ENCODE data around the gene DUSP7.
A peak's percentile ranks its signal among the peaks of the same experiment; 100 is the strongest.

DUSP7 gene

DNA sequence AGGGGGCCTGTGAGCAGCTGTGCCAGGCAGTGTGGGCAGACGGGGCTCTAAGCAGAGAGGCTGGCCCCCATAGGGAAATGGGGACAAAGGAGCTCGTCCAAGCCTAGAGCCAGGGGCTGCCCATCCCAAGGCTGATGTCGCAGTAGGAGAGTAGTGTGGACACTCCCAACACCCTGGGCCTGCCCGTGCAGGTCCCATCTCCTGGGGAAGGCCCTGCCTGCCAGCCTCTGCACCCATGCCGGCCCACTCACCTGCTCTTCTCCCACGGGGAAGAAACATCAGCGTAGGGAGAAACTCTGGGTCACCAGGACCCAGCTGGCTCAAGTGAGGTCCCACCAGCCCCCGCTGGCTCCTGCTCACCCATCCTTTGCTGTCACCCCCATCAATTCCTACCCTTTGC is 10.7 kb upstream of the DUSP7 start:
- DNase-seq, result no peak

DNA sequence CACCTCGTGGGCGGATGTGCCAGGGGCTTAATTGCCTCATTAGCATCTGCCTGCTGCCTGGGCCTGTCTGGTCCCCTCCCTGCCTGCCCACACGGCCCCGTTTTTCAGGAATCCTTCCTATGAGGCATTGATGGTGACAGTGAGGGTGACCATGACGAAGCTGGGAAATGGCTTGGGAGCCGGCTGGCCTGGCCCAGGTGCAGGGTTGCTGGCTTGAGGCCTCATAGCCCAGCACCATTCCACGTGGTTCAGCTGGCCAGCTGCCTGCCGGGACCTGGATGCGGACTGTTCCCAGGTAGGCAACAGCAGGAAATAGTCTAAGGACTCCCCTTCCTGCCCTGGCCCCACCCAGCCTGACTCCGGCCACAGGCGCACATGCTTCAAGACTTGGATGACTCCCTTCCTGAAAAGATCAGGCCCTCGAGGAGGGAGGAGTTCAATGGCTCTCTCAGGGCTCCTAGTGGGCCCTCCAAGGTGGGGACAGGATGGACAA is 8.9 kb upstream of the DUSP7 start:
- DNase-seq, result no peak

DNA sequence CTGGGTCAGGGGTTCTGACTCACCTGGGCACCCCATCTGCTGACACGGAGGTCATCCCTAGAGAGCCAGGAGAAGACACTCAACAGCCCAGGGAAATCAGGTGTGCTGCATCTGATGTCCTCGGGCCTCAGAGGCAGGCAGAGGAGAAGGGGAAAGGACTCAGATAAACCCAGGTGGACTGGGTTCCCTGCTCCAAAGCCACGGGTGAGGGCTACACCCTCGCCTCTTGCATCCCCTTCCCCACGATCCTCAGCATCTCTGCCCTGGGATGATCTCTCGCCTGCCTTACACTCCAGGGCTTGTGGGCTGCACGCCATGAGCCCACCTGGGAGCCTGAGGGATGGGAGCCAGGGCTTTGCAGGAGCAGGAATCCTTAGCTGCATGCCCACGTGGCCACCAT is 8.2 kb upstream of the DUSP7 start:
- DNase-seq, result no peak

DNA sequence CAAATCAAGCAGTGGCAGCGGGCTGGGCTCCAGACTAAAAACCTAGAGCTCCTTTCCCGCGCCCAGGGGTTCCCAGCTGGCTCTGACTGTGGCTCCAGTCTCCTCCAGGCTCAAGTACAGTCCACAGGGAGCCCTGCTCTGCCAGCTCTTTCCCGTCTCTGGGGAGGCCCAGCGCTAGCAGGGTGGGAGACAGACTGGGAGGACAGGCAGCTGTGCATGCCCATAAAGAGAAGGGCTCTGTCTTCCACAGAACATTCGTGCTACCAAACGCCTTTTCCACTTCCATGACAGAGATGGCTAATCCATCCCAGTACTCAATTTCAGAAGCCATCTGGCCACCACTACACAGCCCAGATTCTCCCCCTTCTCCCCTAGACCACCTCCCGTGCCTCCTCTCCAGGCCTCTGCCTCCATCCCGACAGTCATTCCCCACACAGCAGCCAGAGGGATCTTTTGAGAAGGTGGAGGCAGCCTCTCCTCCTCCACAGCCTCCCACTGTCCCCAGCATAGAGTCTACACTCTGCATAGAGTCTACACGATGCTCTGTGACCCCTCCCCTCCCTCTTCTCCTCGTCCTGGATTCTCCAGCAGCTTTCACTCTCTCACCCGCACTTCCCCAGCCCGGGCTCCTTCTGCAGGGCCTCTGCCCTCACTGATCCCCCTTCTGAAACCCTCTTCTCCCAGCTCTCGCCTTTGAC is 6.8 kb upstream of the DUSP7 start:
- DNase-seq, result no peak

DNA sequence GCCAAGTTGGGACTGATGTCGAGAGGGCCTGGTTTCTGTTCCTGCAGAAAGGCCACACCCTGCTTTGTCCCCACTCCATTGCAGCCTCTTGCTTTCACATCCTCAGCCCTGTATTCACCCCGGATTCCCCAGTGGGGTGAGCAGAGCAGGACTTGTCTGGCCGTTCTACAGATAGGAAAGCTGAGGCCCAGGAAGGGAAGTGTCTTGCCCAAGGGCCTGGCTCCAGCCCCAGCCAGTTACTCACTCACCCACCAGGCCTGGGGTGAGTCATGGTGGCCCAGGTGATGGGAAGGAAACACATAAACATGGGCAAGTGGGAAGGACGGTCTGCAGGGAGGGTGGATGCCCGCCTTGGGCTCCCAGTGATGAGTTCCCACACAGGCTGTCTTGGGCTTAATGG is 6.1 kb upstream of the DUSP7 start:
- no peak for DNase-seq

DNA sequence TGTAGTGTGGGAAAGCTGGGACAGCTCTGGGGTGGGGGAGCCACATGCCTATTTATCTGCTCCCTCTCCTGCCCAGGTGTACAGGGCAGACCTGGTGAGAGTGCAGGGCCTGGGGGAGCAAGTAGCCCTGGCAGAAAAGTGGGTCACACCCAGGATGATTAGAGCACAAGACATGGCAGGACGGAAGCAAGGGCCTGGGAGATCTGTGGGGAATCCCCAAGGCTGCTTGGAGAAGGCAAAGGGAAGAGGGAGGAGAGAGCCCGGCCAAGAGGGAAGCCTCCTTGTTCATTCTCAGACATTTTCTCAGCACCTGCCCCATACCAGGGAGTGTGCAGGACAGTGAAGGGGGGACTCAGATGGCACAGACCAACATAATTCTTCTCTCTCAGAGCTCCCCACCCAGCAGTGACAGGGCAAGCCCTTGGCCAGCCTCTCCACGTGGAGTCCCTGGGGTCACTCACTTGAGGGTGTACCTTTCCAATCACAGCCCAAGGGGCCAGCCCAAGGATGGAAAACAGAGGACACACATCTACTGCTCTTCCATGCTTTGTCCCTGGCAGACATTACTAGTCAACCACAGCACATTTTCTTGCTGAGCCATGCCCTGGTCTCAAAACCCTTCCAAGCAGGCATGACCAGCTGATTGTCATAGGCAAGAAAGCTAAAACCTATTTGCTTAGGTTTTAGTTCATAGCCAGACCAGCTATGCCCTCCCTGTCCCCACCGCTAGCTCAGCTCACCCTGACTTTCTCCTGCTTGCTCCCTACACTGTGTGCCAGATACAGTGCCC is 4.9 kb upstream of the DUSP7 start:
- DNase-seq, result no peak

DNA sequence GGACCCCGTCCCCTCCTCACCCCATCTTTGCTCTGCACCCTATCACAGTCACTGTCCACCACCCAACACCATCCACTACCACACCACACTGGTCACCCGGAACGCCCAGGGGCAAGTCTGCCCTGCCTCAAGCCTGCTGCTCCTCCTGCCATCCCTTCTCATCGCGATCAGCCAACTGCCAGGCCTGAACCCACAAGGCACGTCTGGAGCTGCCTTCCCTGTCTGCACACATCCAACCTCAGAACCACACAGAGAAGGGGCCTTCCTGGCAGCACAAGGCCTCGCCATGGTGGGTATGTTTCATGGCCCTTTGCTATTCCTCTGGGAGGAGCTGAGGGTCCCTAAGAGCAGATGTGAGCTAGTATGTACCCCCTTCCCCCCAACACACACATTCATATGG is 3.4 kb upstream of the DUSP7 start:
- DNase-seq, result no peak

DNA sequence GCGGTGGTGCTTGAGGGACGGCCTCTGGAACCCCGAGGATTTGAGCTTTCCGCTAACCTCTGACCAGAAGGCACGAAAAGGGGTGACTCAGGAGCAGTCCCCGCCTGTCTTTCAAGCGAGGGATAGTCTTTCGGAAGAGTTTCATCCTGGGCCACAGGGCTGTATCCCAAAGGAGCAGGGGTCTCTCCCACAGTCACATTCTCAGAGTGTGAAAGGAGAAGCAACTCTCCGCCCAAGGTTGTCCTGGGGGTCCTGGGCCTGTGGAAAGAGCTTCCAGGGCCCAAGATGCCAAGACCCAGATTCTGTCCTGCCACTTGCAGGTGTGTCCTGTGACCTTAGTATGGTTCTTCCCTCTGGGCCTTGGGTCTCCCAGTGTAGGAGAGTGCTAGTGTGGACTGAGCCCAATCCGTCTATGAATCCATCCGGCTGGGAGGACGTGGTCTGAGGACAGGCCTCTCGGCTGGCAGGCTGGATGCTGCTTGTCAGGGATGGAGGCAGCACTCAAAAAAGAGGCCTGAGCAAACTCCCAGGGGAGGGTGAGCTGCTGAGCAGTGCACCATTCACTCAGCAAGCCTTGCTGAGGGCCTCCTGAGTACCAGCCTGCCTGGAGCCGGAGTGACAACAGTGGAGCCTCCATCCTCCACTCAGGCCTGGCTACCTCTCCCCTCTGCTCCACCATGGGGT is 1.6 kb upstream of the DUSP7 start:
- DNase-seq, result no peak

DNA sequence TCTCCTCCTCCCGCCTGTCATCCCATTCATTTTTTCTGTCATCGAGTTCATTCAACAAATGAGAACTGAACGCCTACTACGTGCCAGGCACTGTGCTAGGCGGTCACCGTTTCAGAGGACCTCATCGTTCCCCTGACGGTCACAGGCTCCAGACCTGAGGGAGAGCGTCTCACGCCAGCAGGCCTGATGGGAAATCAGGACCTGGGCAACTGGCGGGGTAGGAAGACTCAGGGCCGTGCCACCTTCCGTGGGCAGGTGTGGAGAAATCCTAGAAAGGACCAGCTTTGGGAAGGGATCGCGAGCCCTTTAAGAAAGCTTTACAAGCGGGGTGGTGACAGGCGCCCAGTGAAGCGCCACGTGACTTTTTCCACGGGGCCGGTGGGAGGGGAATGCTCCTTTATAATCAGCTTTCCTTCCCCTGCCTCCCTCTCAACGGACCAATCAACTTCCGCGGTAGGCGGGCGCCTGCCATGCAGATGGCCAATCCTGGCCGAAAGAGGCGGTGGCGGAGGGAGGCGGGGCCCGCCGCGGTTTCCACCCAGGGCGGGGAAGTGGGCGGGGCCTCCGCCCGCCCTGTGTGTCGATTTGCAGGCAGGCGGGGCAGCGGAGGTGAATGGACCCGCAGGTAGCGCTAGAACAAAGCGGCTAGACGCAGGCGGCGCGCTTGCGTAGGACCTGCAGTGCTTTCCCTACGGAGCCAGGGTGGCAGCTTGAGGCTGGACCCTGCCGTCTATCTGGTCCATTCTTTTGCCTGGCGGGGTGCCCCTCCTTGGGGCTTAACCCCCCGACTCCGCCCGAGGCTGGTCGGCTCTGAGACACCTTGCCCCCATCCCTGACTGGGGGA is 819 bp upstream of the DUSP7 start:
- peak; percentile 95 for DNase-seq

DNA sequence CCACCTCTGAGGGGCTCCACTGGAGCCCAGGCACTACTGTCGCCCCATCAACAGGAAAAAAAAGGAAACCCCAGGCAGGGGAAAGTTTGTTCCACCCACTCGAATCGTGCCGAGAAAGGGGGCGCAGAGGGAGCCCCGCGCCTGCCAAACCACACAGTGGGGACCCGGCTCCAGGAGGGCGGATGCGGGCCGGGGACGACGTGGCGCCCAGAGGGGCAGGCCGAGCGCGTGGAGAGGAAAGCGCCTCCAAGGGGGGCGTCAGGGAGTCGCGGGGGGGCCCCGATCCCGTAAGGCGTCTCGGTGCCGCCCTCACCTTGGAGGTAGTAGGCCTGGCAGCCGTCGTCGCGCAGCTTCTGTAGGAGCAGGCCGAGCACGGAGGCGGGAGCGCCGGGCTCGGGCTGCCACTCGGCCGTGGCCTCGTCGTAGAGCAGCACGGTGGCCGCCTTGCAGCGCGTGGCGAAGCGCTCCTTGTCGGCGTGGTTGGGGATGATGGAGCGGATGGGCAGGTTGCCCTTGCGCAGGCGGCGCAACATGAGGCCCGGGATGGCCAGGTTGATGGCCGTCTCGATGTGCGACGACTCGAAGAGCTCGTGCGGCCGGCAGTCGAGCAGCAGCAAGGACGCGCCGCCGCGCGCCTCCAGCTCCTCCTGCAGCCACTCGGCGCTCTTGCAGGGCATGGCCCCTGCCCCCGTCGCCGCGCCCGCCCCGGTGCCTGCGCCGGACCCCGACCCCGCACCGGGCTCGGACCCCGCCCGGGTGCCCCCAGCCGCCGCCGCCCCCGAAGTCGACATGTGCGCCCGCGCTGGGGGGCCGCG is 627 bp downstream of the DUSP7 start:
- DNase-seq, result no peak

DNA sequence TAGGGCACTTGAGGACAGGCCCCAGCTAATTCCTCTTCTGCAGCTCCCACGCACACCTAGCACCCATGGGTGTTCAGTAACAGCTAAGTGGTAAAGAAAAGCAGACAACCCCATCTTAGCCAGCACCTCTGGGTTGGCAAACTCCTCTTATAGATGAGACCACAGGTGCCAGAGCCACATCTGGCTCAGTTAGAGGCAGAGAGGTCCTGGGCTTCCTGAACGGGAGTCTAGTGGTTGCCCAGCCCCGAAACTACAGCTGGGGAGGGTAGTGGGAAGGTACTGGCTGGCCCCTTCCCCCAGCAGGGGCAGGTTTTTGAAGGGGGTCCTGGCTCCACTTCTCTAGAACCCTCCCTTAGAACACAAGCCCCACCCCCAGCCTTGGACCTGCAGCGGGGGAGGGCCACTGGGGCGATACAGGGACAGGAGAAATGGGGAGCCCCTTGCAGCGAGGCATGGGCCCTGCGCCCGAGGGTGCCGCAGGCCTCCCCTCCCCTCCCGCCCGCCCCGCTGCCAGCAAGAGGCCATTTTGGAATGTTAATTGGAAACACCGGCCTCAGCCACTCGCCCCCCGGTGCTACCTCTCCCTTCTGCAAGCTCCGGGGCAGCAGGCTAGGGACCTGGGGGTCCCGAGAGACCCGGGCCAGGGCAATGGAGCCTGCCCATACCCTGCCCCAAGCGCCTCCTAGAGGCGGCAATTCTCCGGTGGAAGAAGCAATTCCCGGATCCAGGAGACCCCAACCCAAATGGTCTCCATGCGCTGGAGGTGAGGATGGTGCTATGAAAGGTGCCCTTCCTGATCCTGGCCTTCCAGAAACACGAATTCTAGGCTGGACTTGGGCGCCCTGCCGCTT is 1.5 kb downstream of the DUSP7 start:
- DNase-seq, result no peak

DNA sequence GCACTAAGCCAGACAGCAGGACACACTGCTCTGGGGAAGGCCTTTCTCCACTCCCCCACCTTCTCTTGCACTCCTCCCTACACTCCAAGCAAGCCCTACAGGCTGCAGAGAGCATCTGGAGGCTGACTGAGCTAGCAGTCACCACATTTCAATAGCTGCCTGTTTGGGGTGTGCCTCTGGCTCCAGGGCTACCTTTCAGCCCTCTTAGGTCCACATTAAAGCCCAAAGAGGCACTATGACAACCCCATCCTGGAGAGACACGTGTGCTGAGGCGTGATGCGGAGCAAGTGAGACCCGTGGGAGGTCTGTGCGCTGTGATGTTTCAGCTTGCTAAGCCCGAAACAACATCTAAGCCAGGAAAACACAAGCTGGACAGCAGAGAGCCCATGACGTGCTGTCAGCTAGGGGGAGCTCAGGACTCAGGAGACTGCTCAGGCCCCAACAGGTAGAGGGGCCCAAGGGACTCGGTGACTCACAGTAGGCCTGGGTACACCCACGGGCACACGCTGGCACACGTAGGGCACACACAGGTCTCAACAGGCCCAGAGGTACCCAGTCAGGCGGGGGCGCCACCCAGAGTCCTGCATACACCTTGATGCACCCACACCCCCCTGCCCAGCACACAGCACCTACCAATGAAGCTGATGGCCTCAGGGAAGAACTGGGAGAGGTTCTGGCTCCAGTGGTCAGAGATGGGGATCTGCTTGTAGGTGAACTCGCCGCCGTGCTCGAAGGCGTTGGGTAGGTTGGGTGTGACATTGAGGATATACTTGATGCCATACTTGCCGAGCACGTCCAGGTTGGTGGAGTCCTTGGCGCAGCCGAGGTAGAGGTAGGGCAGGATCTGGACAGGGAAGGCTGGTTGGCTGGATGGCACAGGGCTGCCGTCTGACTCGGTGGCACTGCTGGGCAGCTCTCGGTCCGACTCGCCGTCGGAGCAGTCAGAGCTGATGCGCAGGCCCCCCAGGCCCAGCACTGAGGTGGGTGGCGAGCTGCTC is 2.8 kb downstream of the DUSP7 start:
- no peak for DNase-seq

DNA sequence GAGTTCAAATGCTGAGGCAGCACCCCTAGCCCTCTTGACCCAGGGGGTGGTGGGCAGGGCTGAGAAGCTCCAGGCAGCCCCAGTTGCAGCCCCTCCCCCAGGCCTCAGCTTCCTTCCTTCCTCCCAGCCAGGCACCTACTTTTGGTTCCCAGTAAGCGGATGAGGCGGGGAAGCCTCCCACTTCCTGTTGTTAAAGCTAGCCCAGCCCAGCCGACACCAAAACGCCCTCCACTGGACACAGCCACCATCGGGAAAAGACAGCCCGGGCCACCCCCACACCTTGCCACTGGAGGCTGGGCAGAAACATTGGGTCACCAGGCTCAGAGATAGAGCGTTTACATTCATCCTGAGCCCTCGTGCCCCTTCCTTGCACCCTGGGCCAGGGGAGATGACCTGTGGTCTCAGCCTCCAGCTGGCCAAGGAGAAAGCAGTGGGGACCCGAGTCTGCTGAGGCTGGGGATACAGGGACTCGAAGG is 3.5 kb downstream of the DUSP7 start:
- no peak for DNase-seq

DNA sequence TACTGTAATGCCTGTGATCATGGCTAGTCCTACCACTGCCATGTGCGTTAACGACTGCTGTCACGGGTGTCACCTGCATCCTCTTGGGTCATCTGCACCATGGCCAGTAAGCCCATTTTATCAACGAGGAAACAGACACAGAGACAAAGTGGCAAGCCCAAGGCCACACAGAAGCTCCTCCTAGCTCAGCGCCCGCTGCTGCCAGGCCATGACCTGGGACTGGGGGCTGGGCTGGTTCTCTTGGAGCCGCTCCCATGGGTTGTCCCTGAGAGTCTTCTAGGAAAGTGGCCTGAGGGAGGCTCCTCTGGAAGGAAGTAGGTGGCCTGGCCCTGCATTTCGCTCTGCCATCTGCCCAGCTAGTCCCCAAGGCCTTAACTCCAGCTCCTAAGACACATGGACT is 4.9 kb downstream of the DUSP7 start:
- DNase-seq, result no peak

DNA sequence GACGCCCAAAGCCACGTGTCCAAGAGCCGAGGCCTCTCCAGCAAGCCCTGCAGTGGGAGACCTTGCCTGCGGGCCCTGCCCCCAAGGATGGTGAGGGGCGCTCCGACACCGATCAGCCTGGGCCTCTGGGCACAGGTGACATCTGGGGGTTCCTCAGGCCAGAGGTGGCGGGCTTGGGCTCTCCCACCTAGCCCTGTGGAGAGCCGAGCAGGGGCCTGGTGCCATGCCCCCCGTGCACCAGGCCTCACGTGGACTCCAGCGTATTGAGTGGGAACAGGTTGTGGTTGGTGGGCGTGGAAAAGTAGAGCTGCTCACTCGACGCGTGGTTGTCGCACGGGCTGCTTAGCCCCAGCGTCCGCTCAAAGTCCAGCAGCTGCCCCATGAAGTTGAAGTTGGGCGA is 5.8 kb downstream of the DUSP7 start:
- DNase-seq, result no peak

DNA sequence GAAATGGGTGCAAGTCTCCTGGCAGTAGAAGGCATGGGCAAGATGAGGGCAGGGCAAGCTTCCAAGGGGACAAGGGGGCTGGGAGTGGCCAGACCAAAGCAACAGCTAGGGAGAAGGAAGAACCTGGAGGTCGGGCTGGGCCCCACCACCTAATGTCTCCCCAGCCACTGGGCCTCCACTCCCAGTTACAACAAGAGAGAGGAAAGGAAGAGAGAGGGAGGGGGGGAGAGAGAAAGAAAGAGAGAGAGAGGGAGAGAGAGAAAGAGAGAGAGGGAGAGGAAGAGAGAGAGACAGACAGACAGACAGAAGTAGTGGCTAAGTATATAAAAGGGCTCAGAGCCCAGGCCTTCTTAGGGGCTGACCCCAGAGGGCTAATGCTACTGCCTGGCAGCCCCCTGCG is 6.9 kb downstream of the DUSP7 start:
- DNase-seq, result no peak

DNA sequence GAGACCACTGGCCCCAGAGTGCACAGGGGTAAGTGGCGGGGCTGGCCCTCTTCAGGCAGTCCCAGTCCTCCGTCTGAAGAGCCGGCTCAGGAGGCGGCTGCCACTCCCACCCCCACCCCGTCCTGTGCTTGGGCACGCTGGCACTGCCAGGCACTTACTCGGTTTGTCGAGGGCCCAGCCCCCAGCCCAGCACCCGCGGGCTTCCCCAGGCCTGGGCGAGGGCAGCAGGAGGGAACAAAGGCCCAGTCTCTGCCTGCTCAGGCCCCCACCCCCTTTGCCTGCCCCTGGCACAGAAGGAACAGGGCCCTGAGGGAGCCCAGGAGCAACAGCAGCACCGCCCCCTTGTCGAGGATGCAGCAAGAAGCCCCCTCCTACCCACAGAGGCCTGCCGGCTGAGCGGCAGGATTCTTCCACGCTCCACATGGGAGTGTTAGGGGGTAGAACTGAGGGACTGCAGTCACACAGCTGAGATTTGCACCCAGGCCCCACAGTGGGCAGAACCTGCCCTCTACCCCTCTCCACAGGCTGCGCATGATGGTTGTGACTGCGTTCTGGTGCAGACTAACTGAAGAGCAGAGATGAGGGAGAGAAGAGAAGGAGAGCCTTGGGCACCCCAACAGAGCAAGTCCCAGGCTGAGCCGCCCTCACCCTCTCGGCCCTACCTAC is 8.9 kb downstream of the DUSP7 start:
- DNase-seq, result no peak

DNA sequence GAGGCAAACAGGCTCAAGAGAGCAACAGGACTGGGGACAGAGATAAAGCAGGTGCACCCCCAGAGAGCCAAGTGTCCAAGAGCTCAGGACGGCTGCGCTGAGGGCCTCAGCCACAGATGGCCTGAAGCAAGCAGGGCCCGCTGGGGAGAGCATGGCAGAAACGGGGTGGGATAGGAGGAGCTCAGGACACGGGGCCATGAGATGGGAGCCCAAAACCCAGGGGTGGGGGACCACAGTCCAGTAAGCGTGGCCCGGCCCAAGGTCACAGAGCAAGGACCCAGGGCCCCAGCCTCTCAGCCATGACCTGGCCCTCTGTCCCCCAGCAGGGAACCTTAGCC is 9.5 kb downstream of the DUSP7 start:
- no peak for DNase-seq

DNA sequence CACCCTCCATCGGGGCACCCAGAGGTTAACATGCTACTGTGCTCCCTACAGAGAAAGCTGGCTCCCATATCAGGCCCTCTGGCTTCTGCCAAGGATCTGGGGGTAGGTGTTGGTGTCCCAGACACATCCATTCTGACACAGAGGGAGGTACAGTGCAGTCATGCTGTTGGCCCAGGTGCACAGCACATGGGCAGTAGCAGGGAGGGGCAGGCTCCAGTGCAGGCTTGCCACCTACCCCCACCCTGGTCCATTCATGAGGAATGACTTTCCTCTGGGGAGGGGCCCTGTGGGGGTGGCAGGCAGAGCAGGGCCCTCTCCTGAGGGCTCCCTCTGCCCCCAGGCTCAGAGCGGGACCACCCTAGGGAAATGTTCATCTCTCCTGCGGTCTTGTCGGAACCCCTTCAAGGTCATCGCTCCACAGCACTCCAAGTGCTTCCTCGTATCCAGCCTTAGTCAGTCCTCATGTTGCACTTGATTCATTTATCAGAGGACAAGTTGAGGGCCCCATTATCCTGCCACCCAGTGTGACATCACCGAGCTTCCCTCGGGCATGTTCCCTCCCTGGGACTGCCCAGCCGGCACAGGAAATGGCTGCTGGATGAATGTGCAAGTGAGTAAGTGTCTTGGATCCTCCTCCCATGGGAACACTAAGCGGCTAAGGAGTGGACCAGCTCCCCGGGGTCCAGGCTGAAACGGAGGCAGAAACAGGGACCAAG is 10.0 kb downstream of the DUSP7 start:
- DNase-seq, result no peak
